ENCODE data around the gene TCF12.

DNA sequence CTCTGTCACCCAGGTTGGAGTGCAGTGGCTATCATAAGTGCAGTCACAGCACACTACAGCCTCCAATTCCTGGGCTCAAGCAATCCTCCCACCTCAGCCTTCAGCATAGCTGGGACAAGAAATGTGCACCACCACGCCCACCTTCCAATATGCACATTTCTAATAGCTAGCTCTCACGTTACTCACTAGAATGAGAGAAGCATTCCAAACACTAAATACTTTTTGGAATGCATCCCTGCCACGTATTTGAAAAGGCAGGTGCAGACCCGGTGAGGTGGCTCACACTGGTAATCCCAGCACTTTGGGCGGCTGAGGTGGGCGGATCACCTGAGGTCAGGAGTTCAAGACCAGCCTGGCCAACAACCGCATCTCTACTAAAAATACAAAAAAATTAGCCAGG, 7.6 kb upstream of the TCF12 start:
- TF ChIP-seq, protein P1, sequence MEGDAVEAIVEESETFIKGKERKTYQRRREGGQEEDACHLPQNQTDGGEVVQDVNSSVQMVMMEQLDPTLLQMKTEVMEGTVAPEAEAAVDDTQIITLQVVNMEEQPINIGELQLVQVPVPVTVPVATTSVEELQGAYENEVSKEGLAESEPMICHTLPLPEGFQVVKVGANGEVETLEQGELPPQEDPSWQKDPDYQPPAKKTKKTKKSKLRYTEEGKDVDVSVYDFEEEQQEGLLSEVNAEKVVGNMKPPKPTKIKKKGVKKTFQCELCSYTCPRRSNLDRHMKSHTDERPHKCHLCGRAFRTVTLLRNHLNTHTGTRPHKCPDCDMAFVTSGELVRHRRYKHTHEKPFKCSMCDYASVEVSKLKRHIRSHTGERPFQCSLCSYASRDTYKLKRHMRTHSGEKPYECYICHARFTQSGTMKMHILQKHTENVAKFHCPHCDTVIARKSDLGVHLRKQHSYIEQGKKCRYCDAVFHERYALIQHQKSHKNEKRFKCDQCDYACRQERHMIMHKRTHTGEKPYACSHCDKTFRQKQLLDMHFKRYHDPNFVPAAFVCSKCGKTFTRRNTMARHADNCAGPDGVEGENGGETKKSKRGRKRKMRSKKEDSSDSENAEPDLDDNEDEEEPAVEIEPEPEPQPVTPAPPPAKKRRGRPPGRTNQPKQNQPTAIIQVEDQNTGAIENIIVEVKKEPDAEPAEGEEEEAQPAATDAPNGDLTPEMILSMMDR (IDR thresholded peaks at IDR 0.05; ENCODE audit: insufficient read depth, low read depth, low read length): no peak
- TF ChIP-seq EZH2 (IDR thresholded peaks at IDR 0.05; ENCODE audit: insufficient read depth, low read length): no peak
